GM03348 (cell line): ENCODE data around the gene OR4K15.
"Not testable (repeated sequence)": the region's sequence is repeated elsewhere in the genome, so short reads cannot be mapped to it uniquely, and the experiment has no call there.

ENCODE experiments used
- DNase-seq: peaks from one replicate; pipeline ENCODE4 v3.0.0; 2012; ENCODE audit warnings: low spot score

The OR4K15 gene, protein sequence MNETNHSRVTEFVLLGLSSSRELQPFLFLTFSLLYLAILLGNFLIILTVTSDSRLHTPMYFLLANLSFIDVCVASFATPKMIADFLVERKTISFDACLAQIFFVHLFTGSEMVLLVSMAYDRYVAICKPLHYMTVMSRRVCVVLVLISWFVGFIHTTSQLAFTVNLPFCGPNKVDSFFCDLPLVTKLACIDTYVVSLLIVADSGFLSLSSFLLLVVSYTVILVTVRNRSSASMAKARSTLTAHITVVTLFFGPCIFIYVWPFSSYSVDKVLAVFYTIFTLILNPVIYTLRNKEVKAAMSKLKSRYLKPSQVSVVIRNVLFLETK

DNA sequence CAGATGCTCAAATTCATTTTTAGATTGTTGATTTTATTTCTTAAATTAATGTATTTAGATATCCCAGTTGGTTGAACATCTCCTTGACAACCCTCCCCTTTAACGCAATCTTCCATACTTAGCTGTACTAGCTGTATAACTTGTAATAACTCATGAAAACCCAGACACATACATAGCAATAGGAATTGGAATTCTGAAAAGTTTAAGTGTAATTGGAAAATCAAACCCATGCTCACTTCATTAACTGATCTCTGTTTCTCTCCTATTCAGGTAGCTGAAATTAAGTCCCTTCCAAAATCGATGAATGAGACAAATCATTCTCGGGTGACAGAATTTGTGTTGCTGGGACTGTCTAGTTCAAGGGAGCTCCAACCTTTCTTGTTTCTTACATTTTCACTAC, at the start of gene OR4K15:
Gene OR4K15 (plus strand): TSS at position 301 of the 400 bp plus-strand sequence. CDS start 0 bp downstream, at position 301.
- no peak for DNase-seq

DNA sequence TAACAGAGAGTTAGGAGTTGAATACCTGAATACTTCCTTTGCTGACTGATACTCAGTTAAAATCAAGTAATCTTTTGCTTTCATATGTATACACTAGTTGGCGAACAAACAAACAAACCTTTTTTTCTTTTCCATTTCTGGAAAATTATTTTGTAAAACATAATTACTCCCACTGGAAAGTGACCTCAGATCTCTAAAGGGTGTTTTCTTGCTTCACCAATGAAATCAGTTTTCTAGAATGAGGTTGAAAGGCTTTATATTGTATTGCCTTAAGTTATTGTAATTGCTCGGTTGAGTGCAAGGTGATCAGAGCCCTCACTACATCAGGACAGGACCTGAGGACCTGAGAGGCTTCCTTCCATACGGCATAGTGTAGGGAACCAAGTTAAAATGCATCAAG, 44.8 kb upstream of the OR4K15 start, which contains the start of gene OR4K1:
Gene OR4K1 (plus strand): TSS at position 301 of the 400 bp plus-strand sequence. CDS start 4,750 bp downstream, outside the sequence.
- DNase-seq = no peak

DNA sequence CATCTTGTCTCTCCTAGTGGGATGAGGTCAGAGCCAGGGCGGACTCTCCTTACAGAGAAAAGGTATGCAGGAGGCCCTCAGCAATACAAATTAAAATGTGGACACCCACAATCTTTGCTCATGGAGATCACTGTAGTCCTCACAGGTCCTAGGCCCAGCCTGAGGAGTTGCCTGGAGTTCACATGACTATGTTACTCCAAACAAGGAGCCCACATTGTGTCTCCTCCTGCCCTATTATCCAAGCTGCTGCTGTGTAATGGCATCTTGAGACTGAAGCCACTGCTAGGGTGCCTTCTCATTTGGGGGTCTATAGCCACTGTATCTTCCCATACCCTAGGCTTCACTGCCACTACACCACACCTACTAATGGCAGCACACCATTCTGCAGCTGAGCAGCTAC, 33.7 kb upstream of the OR4K15 start:
- no peak for DNase-seq

DNA sequence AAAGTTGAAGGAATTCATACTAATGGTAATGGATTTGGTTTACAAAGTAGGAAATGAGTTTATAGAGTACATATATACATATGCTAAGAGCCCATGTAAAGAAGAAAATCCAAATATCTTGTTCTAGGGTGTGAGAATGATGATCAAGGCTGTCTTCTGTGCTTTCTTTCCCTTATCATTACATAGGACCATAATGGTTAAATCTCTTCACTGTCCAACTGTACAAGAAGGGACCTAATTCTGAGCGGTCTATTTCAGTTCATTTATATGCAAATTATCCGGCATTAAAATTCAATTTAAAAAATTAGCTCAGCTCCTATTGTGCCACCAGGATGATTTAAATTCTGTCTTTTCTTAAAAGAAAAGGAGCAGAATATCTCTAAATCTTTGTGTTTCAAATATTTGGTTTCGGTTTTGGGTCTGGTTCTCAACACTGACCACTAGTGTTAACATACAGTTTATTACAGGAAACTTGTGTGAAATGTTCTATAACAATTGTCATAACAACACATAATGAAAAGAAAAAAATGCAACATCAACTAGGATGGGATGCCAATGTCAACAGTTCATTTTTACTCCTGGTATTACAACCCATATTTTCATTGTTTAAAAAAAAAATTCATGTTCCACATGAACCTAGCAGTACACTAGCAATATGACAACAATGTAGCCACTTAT, 27.8 kb upstream of the OR4K15 start:
- no peak for DNase-seq

DNA sequence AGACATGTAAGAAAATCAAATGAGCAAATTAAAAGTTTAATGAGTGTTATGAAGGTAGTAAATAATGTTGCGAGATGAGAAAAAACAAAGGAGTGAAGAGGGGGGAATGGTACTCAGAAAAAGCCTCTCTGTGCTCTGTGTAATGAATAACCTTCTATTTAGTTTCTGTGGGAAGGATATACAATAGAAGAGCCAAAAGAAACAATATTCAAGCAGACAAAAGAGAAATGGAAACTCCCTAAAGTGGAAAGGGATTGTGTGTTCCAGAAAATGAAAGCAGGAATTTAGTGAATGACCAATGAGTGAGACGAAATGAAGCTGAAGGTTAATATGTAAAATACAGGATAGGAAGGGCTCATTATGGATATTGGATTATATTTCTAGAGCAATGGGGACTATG, 26.2 kb upstream of the OR4K15 start:
- DNase-seq = no peak

DNA sequence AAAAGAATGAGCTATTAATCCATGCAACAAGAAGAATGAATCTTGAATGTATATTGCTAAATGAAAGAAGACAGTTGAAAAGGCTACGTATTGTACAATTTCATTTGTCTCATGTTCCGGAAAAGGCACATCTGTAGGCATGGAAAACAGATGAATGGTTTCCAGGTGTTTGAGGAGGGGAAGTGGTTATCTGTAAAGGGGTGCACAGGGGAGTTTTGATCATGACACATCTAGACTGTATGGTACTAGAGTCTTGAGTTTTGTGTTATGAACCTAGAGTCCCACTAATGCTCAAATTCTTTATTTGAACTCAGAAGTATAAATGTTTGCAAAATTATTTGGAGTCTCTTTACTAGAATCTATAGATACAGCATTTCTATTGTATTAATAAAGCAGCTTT, 5.7 kb upstream of the OR4K15 start:
- DNase-seq = not testable (repeated sequence)

DNA sequence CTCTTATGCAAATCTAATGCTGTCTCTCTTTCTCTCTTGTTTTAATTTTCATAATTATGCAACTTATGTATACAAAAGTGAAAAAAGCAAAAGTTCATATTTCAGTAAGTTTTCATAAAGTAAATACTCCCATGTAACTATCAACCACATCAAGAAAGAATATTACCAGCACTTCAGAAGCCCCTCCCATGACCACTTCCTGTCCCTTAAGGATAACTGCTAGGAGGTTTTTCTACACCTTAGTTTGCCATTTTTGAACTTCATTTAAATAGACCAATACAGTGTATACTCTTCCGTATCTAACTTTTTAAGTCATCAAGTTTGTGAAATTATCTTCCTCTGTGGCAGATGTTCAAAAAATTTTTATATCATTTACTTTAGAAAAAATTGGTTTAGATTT, 547 bp upstream of the OR4K15 start:
- DNase-seq = no peak

DNA sequence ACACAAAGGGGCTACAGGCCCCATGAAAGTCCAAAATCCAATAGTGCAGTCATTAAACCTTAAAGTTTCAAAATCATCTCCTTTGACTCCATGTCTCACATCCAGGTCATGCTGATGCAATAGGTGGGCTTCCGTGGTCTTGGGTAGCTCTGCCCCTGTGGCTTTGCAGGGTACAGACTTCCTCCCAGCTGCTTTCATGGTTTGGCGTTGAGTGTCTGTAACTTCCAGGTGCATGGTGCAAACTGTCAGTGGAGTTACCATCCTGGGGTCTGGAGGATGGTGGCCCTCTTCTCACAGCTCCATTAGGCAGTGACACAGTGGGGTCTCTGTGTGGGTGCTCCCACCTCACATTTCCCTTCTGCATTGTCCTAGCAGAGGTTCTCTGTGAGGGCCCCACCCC, 18.0 kb downstream of the OR4K15 start:
- DNase-seq = no peak

DNA sequence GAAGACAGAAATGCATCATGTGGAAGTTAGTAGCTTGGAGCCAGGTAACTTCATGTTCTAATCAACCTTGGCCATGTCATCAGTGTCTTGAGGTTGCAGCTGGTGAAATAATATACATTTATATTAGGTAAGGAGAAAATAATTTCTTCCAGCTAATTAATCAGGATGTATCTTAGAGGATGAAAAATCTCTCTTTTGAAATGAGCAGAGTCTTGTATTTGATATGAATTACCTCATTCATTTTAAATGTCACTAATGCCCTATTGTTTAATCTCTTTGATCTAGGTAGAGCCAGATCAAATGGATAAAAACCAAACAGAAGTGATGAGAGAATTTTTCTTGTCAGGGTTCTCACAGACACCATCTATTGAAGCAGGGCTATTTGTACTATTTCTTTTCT, 26.5 kb downstream of the OR4K15 start, which contains the start of gene OR4Q2:
Gene OR4Q2 (plus strand): TSS at position 301 of the 400 bp plus-strand sequence.
- no peak for DNase-seq

DNA sequence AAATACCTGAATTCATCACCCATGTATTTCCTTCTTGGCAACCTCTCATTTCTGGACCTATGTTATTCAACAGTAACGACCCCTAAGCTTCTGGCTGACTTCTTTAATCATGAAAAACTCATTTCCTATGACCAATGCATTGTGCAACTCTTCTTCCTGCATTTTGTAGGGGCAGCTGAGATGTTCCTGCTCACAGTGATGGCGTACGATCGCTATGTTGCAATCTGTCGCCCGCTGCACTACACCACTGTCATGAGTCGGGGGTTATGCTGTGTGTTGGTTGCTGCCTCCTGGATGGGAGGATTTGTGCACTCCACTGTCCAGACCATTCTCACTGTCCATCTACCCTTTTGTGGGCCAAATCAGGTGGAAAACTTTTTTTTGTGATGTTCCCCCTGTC, 26.9 kb downstream of the OR4K15 start:
- DNase-seq = no peak

DNA sequence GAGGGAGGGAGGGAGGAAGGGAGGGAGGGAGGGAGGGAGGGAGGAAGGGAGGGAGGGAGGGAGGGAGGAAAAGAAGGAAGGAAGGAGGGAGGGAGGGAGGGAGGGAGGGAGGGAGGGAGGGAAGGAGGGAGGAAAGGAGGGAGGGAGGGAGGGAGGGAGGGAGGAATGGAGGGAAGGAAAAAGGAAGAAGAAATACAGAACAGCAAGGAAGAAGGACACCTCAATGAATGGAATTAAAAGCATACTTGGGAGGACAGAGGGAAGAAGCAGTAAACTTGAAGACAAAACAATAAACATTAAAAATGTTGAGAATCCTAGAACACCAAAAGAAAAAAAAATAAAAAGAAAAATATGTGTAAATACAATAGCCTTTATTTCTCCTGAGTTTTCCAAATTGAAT, 32.8 kb downstream of the OR4K15 start:
- no peak for DNase-seq

DNA sequence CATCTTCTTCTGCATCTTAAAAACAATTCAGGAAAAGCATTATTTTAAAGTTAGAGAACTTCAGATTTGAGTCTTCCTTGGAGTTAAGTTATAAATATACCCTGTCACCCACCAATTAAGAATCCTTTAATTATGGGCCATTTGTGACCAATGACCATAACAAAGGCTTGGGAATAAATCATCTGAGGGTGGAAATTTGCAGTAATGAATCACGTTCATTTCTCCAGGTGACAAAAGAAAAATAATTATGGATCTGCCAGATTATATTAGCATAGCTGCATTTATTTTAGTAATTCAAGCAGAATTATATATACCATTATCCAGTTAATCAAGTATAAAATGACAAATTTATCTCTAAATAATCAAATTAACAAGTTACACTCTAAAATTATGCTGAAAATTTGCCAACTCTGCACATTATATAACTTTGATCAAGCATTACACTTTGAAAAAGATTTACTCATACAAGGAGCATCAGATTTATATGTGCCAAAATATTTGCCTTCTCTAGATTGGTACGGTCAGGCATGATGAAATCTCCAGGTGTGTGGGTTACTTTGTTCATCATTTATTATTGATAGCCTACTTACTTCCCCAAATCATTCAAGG, 44.0 kb downstream of the OR4K15 start, which contains the start of gene OR4K14:
Gene OR4K14 (minus strand): TSS at position 51 of the 609 bp plus-strand sequence. CDS start 4,114 bp downstream, outside the sequence.
- DNase-seq = no peak
